NCI-H2107 (cell line): ENCODE results near the gene THY1.

Experiments used
- DNase-seq: peaks from one replicate; lab custom pipeline; 2025; lab: John Stamatoyannopoulos, UW

THY1 gene

GRCh38 chr11:119381181-119381988 lies 41.6 kb downstream of the THY1 start, which contains the start of gene USP2:
USP2 (minus strand) TSS chr11:119381690; CDS start chr11:119373480, 8,210 bp downstream.
- DNase-seq, result peak; percentile 96

GRCh38 chr11:119380827-119381180 lies 42.2 kb downstream of the THY1 start:
- DNase-seq, result no peak

- DNase-seq, result no peak
Measured at GRCh38 chr11:119380160-119380826, 42.7 kb downstream of the THY1 start.

GRCh38 chr11:119378851-119379465 lies 44.0 kb downstream of the THY1 start:
- DNase-seq, result no peak

GRCh38 chr11:119377961-119378667 lies 44.9 kb downstream of the THY1 start:
- no peak for DNase-seq

- DNase-seq, result no peak
Measured at GRCh38 chr11:119377112-119377901, 45.7 kb downstream of the THY1 start.

GRCh38 chr11:119376197-119376847 lies 46.6 kb downstream of the THY1 start:
- no peak for DNase-seq

- DNase-seq, result no peak
Measured at GRCh38 chr11:119375337-119376196, 47.4 kb downstream of the THY1 start.

GRCh38 chr11:119374632-119375336 lies 48.2 kb downstream of the THY1 start:
- no peak for DNase-seq

- peak; percentile 60 for DNase-seq
Measured at GRCh38 chr11:119373921-119374631, 48.9 kb downstream of the THY1 start.

- no peak for DNase-seq
Measured at GRCh38 chr11:119373059-119373920, 49.7 kb downstream of the THY1 start.

GRCh38 chr11:119372260-119373058 lies 50.5 kb downstream of the THY1 start:
- no peak for DNase-seq

GRCh38 chr11:119371778-119372182 lies 51.2 kb downstream of the THY1 start:
- DNase-seq, result no peak

- no peak for DNase-seq
Measured at GRCh38 chr11:119371067-119371601, 51.8 kb downstream of the THY1 start.

- no peak for DNase-seq
Measured at GRCh38 chr11:119370486-119371046, 52.4 kb downstream of the THY1 start.
